ENCODE measurements around the gene TEX22.

- TF ChIP-seq POLR2AphosphoS5 (IDR thresholded peaks at IDR 0.05) (no peak), CTCF (IDR thresholded peaks at IDR 0.05) (no peak), POLR2A (IDR thresholded peaks at IDR 0.05) (no peak), EP300 (IDR thresholded peaks at IDR 0.05; ENCODE audit: low read depth) (no peak)
Observed at GRCh38 chr14:105388110-105388951, 10.0 kb upstream of the TEX22 start.
